Fibroblast of peridontal ligament (primary cell): ENCODE results near the gene RHBDD1.
"Not testable (repeated sequence)": the region's sequence is repeated elsewhere in the genome, so short reads cannot be mapped to it uniquely, and the experiment has no call there.

Source experiments
- DNase-seq: peaks from one replicate; pipeline ENCODE4 v3.0.0-alpha.2; 2010; ENCODE audit errors: extremely low read depth

The RHBDD1 gene

GRCh38 chr2:226799976-226800940, 35.6 kb upstream of the RHBDD1 start:
- DNase-seq = peak; percentile 45

GRCh38 chr2:226800941-226801784, 34.7 kb upstream of the RHBDD1 start:
- DNase-seq = peak; percentile 81

GRCh38 chr2:226802573-226802972, 33.3 kb upstream of the RHBDD1 start:
- DNase-seq = peak; percentile 97

GRCh38 chr2:226803410-226803809, 32.4 kb upstream of the RHBDD1 start:
- no peak for DNase-seq

GRCh38 chr2:226813148-226813701, 22.6 kb upstream of the RHBDD1 start:
- peak; percentile 23 for DNase-seq

- no peak for DNase-seq
These were observed 16.9 kb upstream of the RHBDD1 start for GRCh38 chr2:226818930-226819329.

GRCh38 chr2:226825056-226825455, 10.8 kb upstream of the RHBDD1 start:
- DNase-seq = no peak

GRCh38 chr2:226828191-226828590, 7.7 kb upstream of the RHBDD1 start:
- peak; percentile 30 for DNase-seq

GRCh38 chr2:226829721-226830631, 5.9 kb upstream of the RHBDD1 start:
- no peak for DNase-seq

- DNase-seq = no peak
These were observed 4.6 kb upstream of the RHBDD1 start for GRCh38 chr2:226831266-226831665.

GRCh38 chr2:226832061-226832460, 3.8 kb upstream of the RHBDD1 start:
- peak; percentile 57 for DNase-seq

GRCh38 chr2:226834880-226835279, 974 bp upstream of the RHBDD1 start:
- not testable (repeated sequence) for DNase-seq

- no peak for DNase-seq
These were observed 446 bp upstream of the RHBDD1 start for GRCh38 chr2:226835420-226835795.

- DNase-seq = no peak
These were observed 663 bp downstream of the RHBDD1 start for GRCh38 chr2:226836548-226836885.

- DNase-seq = no peak
These were observed 1.5 kb downstream of the RHBDD1 start for GRCh38 chr2:226837334-226837733.

GRCh38 chr2:226837787-226838603, 2.1 kb downstream of the RHBDD1 start:
- no peak for DNase-seq

- DNase-seq = no peak
These were observed 2.9 kb downstream of the RHBDD1 start for GRCh38 chr2:226838722-226839121.

- no peak for DNase-seq
These were observed 3.3 kb downstream of the RHBDD1 start for GRCh38 chr2:226839161-226839560.

GRCh38 chr2:226839951-226840350, 4.1 kb downstream of the RHBDD1 start:
- DNase-seq = no peak

- not testable (repeated sequence) for DNase-seq
These were observed 7.1 kb downstream of the RHBDD1 start for GRCh38 chr2:226843001-226843400.
